Fibroblast of pulmonary artery (primary cell): ENCODE results near the gene PPIL6.

Source experiments
- DNase-seq: peaks from one replicate; pipeline ENCODE4 v3.0.0-alpha.2; 2010; ENCODE audit warnings: low read depth
- H3K4me3 ChIP-seq: replicated peaks from 2 replicates; pipeline ENCODE4 v1.5.1; 2011; ENCODE audit warnings: low read depth, mild to moderate bottlenecking, control low read depth, low read length, moderate library complexity
- CTCF ChIP-seq: IDR thresholded peaks from 2 replicates; pipeline ENCODE4 v1.5.1; 2011; ENCODE audit warnings: mild to moderate bottlenecking, control low read depth, low read length, inconsistent platforms; ENCODE audit errors: missing control alignments

PPIL6 gene

DNA sequence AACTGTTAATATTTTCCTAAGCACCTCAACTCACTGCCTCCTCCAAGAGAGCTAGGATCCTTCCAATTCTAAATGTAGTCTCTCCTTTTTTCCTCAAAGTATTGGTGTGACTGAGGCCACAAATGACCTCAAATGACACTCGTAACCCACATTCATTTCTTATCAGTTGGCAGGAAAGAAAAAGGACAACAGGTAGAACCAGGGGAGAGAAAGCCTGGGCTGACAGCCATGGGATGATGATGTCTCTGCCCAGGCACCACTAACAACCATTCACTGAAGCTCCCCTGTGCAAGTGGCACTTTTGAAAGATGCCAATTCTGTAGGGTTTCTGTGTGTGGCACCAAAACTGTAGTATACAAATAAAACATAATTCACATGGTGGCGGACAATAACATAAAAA is 35.2 kb upstream of the PPIL6 start:
- no peak overlapping the region for H3K4me3 ChIP-seq
- no peak for DNase-seq
- no peak for TF ChIP-seq CTCF

DNA sequence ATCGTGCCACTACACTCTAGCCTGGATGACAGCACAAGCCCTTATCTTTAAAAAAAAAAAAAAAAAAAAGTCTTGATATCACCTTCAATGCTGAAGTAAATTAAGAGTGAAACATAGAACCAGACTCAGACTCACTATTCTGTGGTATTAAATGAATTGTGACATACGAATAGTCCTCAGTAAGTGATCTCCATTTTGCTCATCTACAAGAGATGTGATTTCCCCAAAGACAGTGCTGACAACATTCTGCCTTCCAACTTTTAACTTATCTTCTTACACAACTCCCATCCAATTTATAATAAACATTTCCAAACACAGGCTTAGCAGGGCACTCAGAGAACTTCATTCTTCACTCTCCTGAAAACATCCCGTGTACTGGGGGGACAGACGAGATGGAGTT is 34.6 kb upstream of the PPIL6 start:
- TF ChIP-seq CTCF = no peak
- no peak overlapping the region for H3K4me3 ChIP-seq
- no peak for DNase-seq

- no peak overlapping the region for H3K4me3 ChIP-seq
- TF ChIP-seq CTCF = no peak
- no peak for DNase-seq
Observed at GRCh38 chr6:109473120-109473519, 32.7 kb upstream of the PPIL6 start.

DNA sequence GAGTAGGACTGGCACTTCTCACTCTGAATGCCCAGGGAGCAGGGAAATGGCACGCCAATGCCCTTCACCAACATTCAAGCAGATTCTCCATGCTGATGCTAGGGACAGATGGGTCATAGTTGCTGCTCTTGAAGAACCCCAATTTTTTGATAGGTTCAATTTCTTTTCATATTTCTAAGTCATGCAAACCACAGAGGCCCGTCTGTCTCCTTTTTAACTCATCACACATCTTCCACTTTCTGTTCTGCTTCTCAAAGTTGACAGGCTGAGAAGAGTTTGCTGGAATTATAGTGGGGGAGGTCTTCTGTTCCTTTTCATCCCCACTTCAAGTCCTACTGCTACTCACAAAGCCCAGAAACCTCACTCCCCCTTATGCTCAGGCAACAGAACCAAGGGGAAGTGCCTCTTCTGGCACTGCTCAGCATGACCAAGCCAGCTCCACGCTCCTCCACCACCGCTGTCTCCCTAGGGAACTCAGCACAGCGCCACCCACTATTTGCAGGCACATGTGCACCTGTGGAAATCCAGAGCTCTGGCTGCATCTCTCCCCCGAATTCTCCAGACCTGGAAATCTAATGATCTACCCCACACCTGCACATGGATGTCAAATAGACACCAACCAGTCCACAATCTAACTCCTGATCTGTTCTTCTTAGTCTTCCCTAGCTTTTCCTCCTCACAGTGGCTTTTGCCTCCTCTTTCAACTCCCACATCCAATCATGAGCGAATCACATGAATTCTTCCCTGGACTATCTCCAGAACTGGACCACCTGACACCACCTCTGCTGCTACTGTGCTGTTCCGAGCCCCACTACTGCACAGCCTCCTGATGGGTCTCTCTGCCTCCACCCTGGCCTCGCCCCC is 31.9 kb upstream of the PPIL6 start:
- H3K4me3 ChIP-seq = no peak overlapping the region
- TF ChIP-seq CTCF = no peak
- no peak for DNase-seq

DNA sequence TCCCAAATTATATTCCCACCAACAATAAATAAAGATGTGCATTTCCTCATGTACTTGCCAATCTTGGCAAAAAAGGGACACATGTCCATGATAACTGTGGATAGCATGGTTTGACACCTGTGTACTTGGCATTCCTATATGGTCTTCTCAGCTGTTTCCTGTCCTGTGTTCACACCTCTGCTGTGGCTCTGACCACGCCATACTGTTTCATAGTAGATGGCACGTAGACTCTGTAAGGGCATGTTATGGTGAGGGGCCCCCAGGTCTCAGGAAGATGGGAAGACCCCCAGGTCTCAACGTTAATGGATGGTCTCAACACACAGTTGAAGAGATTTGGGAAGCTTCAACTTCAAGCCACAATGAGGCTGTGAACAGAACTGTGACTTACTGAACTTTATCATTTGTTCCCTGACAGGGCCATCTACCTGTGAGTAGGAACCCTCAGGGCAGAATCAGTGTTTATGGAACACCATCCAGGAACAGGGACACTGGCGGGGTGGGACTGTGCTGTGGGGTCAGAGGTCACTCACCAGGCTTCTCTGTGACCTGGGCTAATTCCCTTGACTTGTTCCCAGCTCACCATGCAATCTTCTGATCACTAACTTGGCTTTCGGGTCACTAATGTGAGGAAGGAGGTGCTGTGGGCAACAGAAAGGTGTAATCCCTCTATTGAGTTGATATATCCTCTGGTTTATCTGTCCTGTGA is 30.8 kb upstream of the PPIL6 start:
- no peak overlapping the region for H3K4me3 ChIP-seq
- no peak for TF ChIP-seq CTCF
- no peak for DNase-seq

DNA sequence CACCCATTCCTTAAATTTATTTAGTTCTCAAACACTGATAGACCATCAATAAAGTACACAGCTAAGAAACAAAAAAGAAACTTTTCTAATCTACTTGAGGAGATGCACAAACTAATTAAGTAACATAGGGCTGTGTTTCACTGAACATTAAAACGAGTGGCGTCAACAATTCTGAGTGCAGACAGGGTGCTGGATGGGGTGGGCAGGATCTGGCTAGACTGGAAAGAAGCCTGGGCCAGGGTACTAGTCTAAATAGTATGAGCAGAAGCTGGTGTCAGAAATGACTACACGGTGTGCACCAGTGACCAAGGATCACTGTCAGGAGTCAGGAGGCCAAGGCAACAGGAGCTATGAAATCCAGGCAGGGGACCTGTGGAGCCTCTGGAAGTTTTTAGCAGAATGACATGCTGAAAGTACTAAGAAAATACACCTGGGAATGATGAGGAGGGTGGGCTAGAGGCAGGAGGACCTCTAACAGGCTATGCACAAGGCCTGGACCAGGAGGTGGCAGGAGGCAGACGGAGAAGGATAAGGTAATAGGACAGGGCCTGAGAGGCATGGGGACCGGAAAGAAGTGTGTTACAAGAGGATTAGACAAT is 29.3 kb upstream of the PPIL6 start:
- TF ChIP-seq CTCF = no peak
- no peak for DNase-seq
- H3K4me3 ChIP-seq = no peak overlapping the region
